ENCODE data around the gene BBS12.
A peak's percentile ranks its signal among the peaks of the same experiment; 100 is the strongest.
"Not testable (repeated sequence)": the region's sequence is repeated elsewhere in the genome, so short reads cannot be mapped to it uniquely, and the experiment has no call there.

The BBS12 gene

GRCh38 chr4:122783301-122784215, 51.1 kb downstream of the BBS12 start:
- TF ChIP-seq CTCF (IDR thresholded peaks at IDR 0.05), result no peak
- Histone ChIP-seq H3K27ac (peak overlapping the region; percentile 7 to 29), H3K4me3 (peak overlapping the region; percentile 28)
- DNase-seq (ENCODE audit: low spot score), result no peak

- Histone ChIP-seq H3K27ac (no peak overlapping the region), H3K4me3 (no peak overlapping the region)
- no peak for TF ChIP-seq CTCF (IDR thresholded peaks at IDR 0.05)
- no peak for DNase-seq (ENCODE audit: low spot score)
These were observed 51.8 kb downstream of the BBS12 start for GRCh38 chr4:122784261-122784660.

GRCh38 chr4:122785099-122785498, 52.6 kb downstream of the BBS12 start:
- no peak overlapping the region for H3K27ac ChIP-seq
- no peak for TF ChIP-seq CTCF (IDR thresholded peaks at IDR 0.05)
- H3K4me3 ChIP-seq, result no peak overlapping the region
- no peak for DNase-seq (ENCODE audit: low spot score)

- not testable (repeated sequence) for H3K4me3 ChIP-seq; DNase-seq (ENCODE audit: low spot score); H3K27ac ChIP-seq
These were observed 53.8 kb downstream of the BBS12 start for GRCh38 chr4:122786296-122786695.

GRCh38 chr4:122786920-122787319, 54.4 kb downstream of the BBS12 start:
- H3K27ac ChIP-seq; H3K4me3 ChIP-seq; DNase-seq (ENCODE audit: low spot score): not testable (repeated sequence)

GRCh38 chr4:122787940-122788339, 55.4 kb downstream of the BBS12 start:
- DNase-seq (ENCODE audit: low spot score), result no peak
- H3K4me3 ChIP-seq, result no peak overlapping the region
- no peak for TF ChIP-seq CTCF (IDR thresholded peaks at IDR 0.05)
- H3K27ac ChIP-seq, result no peak overlapping the region

- no peak for TF ChIP-seq CTCF (IDR thresholded peaks at IDR 0.05)
- Histone ChIP-seq H3K27ac (no peak overlapping the region), H3K4me3 (no peak overlapping the region)
- no peak for DNase-seq (ENCODE audit: low spot score)
These were observed 56.4 kb downstream of the BBS12 start for GRCh38 chr4:122788935-122789334.

GRCh38 chr4:122793811-122794210, 61.3 kb downstream of the BBS12 start:
- no peak for TF ChIP-seq CTCF (IDR thresholded peaks at IDR 0.05)
- DNase-seq (ENCODE audit: low spot score), result no peak
- Histone ChIP-seq H3K27ac (no peak overlapping the region), H3K4me3 (no peak overlapping the region)

Measured in coronary artery (tissue), 2 donors.